Glomerular endothelial cell (primary cell): ENCODE data around the gene OR1F1. TPM values are rescaled to one million over a fixed set of nuclear protein-coding genes. Genes with fewer than 3 reads are reported as not detected.
"Not testable (repeated sequence)": the region's sequence is repeated elsewhere in the genome, so short reads cannot be mapped to it uniquely, and the experiment has no call there.

Source experiments
- DNase-seq: peaks from one replicate; pipeline ENCODE4 v3.0.0-alpha.2; 2011; ENCODE audit warnings: low read depth, low spot score; ENCODE audit errors: extremely low read depth
- total RNA-seq: library from RNA; depleted of rRNA; stranded (reverse); fragments of >200 nt; gene quantifications from 2 replicates; pipeline ENCODE4 v1.2.3, GENCODE V29; 2015

The OR1F1 gene
- not detected in 2 replicates for total RNA-seq

- no peak for DNase-seq
Measured at GRCh38 chr16:3187798-3188674, at the start of gene OR1F1. Gene OR1F1, plus strand, starts transcription at chr16:3188204.

- no peak for DNase-seq
Measured at GRCh38 chr16:3138342-3138741, 49.7 kb upstream of the OR1F1 start.

- DNase-seq: no peak
Measured at GRCh38 chr16:3138823-3139426, 49.1 kb upstream of the OR1F1 start.

- not testable (repeated sequence) for DNase-seq
Measured at GRCh38 chr16:3139561-3139960, 48.4 kb upstream of the OR1F1 start.

- DNase-seq: no peak
Measured at GRCh38 chr16:3140603-3141427, 47.2 kb upstream of the OR1F1 start.

GRCh38 chr16:3141781-3142311 is 46.2 kb upstream of the OR1F1 start:
- DNase-seq: no peak

GRCh38 chr16:3142327-3142726 is 45.7 kb upstream of the OR1F1 start:
- no peak for DNase-seq

GRCh38 chr16:3142770-3143169 is 45.2 kb upstream of the OR1F1 start:
- DNase-seq: no peak

GRCh38 chr16:3143189-3143588 is 44.8 kb upstream of the OR1F1 start:
- DNase-seq: no peak

GRCh38 chr16:3143598-3144320 is 44.2 kb upstream of the OR1F1 start:
- no peak for DNase-seq

- DNase-seq: no peak
Measured at GRCh38 chr16:3144321-3144983, 43.6 kb upstream of the OR1F1 start.

- DNase-seq: no peak
Measured at GRCh38 chr16:3145151-3145550, 42.9 kb upstream of the OR1F1 start.

GRCh38 chr16:3145660-3146059 is 42.3 kb upstream of the OR1F1 start:
- no peak for DNase-seq

GRCh38 chr16:3147046-3147756 is 40.8 kb upstream of the OR1F1 start:
- no peak for DNase-seq

GRCh38 chr16:3147757-3148104 is 40.3 kb upstream of the OR1F1 start:
- DNase-seq: no peak

- no peak for DNase-seq
Measured at GRCh38 chr16:3148256-3149192, 39.5 kb upstream of the OR1F1 start.

GRCh38 chr16:3149193-3149530 is 38.8 kb upstream of the OR1F1 start:
- no peak for DNase-seq

- no peak for DNase-seq
Measured at GRCh38 chr16:3149630-3150345, 38.2 kb upstream of the OR1F1 start.
